Right lobe of liver (tissue), 4 donors: ENCODE measurements around the gene ZNF740.

Source experiments
- POLR2A ChIP-seq: fragments of 450-650 bp; IDR thresholded peaks from one replicate; pipeline ENCODE4 v1.6.1; 2017; ENCODE audit warnings: antibody characterized with exemption, mild to moderate bottlenecking
- TF ChIP-seq, protein P1 (sequence below), 4 donors: fragments of 200-600 bp in 3 of 4; fragments of 450-650 bp in 1 of 4; IDR thresholded peaks; one replicate each; pipeline versions ENCODE4 v1.5.1 to v1.8.0; 2016 to 2022; ENCODE audit warnings: antibody characterized with exemption in 4 of 4, mild to moderate bottlenecking in 2 of 4
- donor health status: DM: no; HTN: no; CAD: no.
- donor health status: DM: no; HTN: no; CAD: no.
- donor health status: DM: no; HTN: yes; CAD: no.

DNA sequence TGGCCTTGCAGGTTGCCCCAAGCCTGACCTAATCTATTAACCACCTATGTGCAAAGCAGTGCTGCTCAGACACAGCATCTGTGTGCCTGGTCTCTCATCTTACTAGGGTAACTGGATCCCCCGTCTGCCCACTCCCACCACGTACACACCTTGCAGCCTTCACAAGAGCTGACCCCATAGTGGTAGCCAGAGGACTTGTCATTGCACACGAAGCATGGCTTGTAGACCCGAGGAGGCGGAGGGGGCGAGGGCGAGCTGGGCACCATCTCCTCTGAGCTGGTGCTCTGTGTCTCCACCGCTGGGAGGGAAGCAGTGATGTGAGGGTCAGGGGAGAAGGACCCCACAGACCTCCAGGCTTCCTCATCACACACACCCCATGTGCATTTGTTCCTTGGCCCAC lies 35.0 kb downstream of the ZNF740 start:
- TF ChIP-seq, protein P1, sequence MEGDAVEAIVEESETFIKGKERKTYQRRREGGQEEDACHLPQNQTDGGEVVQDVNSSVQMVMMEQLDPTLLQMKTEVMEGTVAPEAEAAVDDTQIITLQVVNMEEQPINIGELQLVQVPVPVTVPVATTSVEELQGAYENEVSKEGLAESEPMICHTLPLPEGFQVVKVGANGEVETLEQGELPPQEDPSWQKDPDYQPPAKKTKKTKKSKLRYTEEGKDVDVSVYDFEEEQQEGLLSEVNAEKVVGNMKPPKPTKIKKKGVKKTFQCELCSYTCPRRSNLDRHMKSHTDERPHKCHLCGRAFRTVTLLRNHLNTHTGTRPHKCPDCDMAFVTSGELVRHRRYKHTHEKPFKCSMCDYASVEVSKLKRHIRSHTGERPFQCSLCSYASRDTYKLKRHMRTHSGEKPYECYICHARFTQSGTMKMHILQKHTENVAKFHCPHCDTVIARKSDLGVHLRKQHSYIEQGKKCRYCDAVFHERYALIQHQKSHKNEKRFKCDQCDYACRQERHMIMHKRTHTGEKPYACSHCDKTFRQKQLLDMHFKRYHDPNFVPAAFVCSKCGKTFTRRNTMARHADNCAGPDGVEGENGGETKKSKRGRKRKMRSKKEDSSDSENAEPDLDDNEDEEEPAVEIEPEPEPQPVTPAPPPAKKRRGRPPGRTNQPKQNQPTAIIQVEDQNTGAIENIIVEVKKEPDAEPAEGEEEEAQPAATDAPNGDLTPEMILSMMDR (IDR thresholded peaks at IDR 0.05) = no peak
- TF ChIP-seq POLR2A = no peak
